Mammary epithelial cell (primary cell): ENCODE data around the gene ATP1A1.

Source experiments
- EZH2 ChIP-seq: IDR thresholded peaks from 2 replicates; pipeline ENCODE4 v1.6.1; 2012; ENCODE audit warnings: low read length, inconsistent platforms, borderline replicate concordance
- TF ChIP-seq, protein P1 (sequence below), 2 donors: IDR thresholded peaks in 1 of 2; conservative IDR thresholded peaks in 1 of 2; 2 replicates each; pipeline ENCODE4 v1.5.1; 2011 to 2012; ENCODE audit warnings: inconsistent platforms in 2 of 2, low read length in 2 of 2, mild to moderate bottlenecking in 2 of 2, control low read depth in 1 of 2, low read depth in 1 of 2; ENCODE audit not compliant: insufficient read depth in 1 of 2; ENCODE audit errors: extremely low read depth in 1 of 2

DNA sequence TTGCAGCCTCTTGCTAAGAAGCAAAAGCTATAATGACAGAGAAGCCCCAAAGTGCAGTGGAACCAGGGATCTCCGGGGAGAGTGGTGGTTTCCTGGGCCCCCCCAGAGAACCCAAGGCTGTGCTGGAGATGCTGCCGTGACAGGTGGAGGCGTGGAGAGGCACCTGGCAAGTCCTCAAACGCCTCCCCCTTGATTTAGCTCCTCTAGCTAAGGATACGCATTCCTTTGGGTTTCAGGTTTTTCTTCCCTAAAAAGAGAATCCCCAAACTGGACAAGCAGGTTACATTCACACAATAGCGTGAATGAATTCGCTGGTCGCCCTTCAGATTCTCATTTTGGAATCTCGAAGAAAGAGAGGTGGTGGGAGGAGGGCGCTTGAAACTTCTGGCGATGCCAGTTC is 853 bp upstream of the ATP1A1 start:
- TF ChIP-seq, protein P1, sequence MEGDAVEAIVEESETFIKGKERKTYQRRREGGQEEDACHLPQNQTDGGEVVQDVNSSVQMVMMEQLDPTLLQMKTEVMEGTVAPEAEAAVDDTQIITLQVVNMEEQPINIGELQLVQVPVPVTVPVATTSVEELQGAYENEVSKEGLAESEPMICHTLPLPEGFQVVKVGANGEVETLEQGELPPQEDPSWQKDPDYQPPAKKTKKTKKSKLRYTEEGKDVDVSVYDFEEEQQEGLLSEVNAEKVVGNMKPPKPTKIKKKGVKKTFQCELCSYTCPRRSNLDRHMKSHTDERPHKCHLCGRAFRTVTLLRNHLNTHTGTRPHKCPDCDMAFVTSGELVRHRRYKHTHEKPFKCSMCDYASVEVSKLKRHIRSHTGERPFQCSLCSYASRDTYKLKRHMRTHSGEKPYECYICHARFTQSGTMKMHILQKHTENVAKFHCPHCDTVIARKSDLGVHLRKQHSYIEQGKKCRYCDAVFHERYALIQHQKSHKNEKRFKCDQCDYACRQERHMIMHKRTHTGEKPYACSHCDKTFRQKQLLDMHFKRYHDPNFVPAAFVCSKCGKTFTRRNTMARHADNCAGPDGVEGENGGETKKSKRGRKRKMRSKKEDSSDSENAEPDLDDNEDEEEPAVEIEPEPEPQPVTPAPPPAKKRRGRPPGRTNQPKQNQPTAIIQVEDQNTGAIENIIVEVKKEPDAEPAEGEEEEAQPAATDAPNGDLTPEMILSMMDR (conservative IDR thresholded peaks at IDR 0.05 in 1 of 2, IDR thresholded peaks at IDR 0.05 in 1 of 2; ENCODE audit: extremely low read depth in 1 of 2, insufficient read depth in 1 of 2, low read depth in 1 of 2, low read length in 2 of 2): no peak
- TF ChIP-seq EZH2: no peak
